HG03095 (cell line): ENCODE data around the gene RBM15B.

Source experiments
- ATAC-seq: cut with Tn5 transposase; IDR thresholded peaks from one replicate; pipeline ENCODE4 v1.9.1; 2021; ENCODE audit warnings: moderate library complexity; ENCODE audit not compliant: unreplicated experiment

The RBM15B gene

DNA sequence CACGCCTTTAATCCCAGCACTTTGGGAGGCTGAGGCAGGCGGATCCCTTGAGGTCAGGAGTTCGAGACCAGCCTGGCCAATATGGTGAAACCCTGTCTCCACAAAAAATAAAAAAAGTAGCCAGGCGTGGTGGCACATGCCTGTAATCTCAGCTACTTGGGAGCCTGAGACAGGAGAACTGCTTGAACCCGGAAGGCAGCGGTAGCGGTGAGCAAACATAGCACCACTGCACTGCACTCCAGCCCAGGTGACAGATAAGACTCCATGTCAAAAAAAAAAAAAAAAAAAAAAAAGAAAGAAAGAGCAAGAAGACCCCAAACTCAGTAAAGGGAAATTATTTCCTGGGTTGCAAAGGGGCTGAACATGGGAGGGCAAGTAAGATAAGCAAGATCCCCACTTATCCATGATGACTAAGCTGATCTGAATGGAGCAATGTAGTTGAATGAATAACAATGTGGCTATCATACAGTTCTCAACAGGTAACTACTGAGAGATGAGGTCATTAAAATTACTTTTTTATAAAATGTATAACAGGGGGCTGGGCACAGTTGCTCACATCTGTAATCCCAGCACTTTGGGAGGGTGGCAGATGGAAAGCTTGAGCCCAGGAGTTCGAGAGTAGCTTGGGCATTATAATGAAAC, 46.0 kb downstream of the RBM15B start:
- ATAC-seq = no peak

DNA sequence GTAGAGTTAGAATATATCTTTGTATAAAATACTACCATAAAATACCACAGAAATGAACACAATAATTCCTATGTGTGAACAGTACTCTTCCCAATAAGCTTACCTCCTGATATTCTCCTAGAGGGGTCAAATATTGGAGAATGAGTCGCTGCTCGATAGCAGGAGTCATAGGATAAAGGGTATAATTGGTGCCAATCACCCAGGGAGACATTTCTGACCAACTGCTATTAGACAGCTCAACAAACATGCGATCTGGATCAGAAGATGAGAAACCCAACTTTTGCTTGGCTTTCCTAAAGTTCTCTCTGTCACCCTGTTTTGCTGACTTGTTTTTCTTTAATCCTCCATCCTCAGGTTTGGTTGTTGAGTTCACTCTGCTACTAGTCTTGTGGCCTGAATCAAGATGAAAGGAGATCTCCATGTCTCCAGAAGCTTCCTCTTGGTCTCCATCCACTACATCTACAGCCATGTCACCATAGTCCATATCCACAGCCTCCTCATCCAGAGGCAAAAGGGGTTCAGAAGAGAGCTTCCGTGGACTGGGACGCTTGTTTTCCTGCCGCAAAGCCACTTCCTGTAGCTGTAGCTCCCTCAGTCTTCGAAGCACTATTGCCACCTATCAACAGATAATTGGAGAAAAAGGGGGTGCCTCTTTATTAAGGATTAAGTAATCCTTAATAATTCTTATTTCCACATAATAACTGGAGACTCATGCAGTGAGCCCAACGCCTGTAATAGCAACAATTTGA, 50.4 kb downstream of the RBM15B start:
- ATAC-seq = no peak

DNA sequence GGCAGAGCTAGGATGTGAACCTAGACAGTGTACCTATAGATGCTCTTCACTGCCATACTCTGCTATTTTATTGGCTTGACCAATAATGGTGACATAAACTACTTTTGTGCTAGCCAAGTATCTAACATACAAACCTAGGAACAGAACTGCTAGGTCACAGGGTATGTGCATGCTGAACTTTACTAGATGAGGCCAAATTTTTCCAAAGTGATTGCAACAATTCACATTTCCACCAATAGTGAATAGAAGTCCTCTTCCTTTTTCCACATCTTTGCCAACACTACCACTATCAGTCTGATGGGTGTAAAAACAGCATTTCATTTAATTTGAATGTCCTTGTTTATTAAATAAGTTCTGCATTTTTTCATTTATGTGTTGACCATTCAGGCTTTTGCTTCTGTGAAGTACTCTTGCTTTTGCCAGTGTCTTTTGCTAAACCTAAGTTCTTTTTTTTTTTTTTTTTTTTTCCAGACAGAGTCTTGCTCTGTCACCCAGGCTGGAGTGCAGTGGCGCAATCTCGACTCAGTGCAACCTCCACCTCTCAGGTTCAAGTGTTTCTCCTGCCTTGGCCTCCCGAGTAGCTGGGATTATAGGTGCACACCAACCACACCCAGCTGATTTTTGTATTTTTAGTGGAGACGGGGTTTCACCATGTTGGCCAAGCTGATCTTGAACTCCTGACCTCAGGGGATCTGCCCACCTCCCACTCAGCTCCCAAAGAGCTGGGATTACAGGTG, 54.6 kb downstream of the RBM15B start:
- ATAC-seq = no peak
